Keratinocyte (primary cell): ENCODE measurements around the gene CLEC16A. TPM values are rescaled to one million over a fixed set of nuclear protein-coding genes. Genes with fewer than 3 reads are reported as not detected.

Experiments
- DNase-seq: peaks from one replicate; pipeline ENCODE4 v3.0.0-alpha.2; 2011; ENCODE audit warnings: low read depth, missing footprints, low spot score
- FAIRE-seq: peaks from 2 replicates; lab custom pipeline; 2011; peaks lifted over from hg19 to GRCh38; lab: Jason Lieb, UNC
- H2AFZ ChIP-seq: 2 replicates; pipeline ENCODE4 v1.6.0; 2012; ENCODE audit warnings: low read length, control low read depth, inconsistent platforms; ENCODE audit not compliant: control insufficient read depth
- H3K27ac ChIP-seq: 2 replicates; pipeline ENCODE4 v1.5.1; 2011; ENCODE audit warnings: low read length; ENCODE audit not compliant: control insufficient read depth, insufficient read depth
- H3K27me3 ChIP-seq: 3 replicates; pipeline ENCODE4 v1.6.0; 2011; ENCODE audit warnings: low read length; ENCODE audit not compliant: control insufficient read depth, insufficient read depth; ENCODE audit errors: extremely low read depth
- H3K36me3 ChIP-seq, 2 experiments: 2 replicates in 1 of 2; 3 replicates in 1 of 2; pipeline ENCODE4 v1.5.1; 2011; ENCODE audit warnings: low read length in 2 of 2, mild to moderate bottlenecking in 1 of 2; ENCODE audit not compliant: control insufficient read depth in 2 of 2, insufficient read depth in 2 of 2; ENCODE audit errors: extremely low read depth in 1 of 2
- H3K4me1 ChIP-seq: 3 replicates; pipeline ENCODE4 v1.5.1; 2011; ENCODE audit warnings: low read length; ENCODE audit not compliant: control insufficient read depth, insufficient read depth; ENCODE audit errors: extremely low read depth
- H3K4me2 ChIP-seq: 3 replicates; pipeline ENCODE4 v1.6.0; 2011; ENCODE audit warnings: low read depth, low read length; ENCODE audit not compliant: control insufficient read depth, insufficient read depth; ENCODE audit errors: extremely low read depth
- H3K4me3 ChIP-seq, 3 experiments: fragments of 200-600 bp in 1 of 3; sonication (generic) in 1 of 3; 2 replicates in 2 of 3; 3 replicates in 1 of 3; pipeline ENCODE4 v1.5.1; 2011 to 2016; ENCODE audit warnings: low read length in 3 of 3, mild to moderate bottlenecking in 3 of 3, control low read depth in 2 of 3, inconsistent platforms in 1 of 3, low read depth in 1 of 3, mixed read lengths in 1 of 3, mixed run types in 1 of 3, moderate library complexity in 1 of 3; ENCODE audit not compliant: control insufficient read depth in 2 of 3, insufficient read depth in 2 of 3; ENCODE audit errors: extremely low read depth in 1 of 3
- H3K79me2 ChIP-seq: 2 replicates; pipeline ENCODE4 v1.6.0; 2012; ENCODE audit warnings: low read length; ENCODE audit not compliant: control insufficient read depth, insufficient read depth
- H3K9ac ChIP-seq: 3 replicates; pipeline ENCODE4 v1.6.0; 2011; ENCODE audit warnings: low read length; ENCODE audit not compliant: control insufficient read depth, insufficient read depth; ENCODE audit errors: extremely low read depth
- H3K9me1 ChIP-seq: 3 replicates; pipeline ENCODE4 v1.6.0; 2011; ENCODE audit warnings: low read length; ENCODE audit not compliant: control insufficient read depth, insufficient read depth; ENCODE audit errors: extremely low read depth
- H3K9me3 ChIP-seq: 2 replicates; pipeline ENCODE4 v1.5.1; 2012; ENCODE audit warnings: low read depth, low read length; ENCODE audit not compliant: control insufficient read depth
- H4K20me1 ChIP-seq: 3 replicates; pipeline ENCODE4 v1.6.0; 2011; ENCODE audit warnings: low read length; ENCODE audit not compliant: control insufficient read depth, insufficient read depth; ENCODE audit errors: extremely low read depth
- CTCF ChIP-seq, 3 experiments: IDR thresholded peaks in 1 of 3; conservative IDR thresholded peaks in 1 of 3; optimal IDR thresholded peaks in 1 of 3; 2 replicates in 2 of 3; 3 replicates in 1 of 3; pipeline versions ENCODE3 to v1.5.1; 2011; ENCODE audit warnings: low read length in 3 of 3, mild to moderate bottlenecking in 3 of 3, moderate library complexity in 2 of 3, control low read depth in 1 of 3, inconsistent platforms in 1 of 3; ENCODE audit not compliant: insufficient read depth in 2 of 3; ENCODE audit errors: extremely low read depth in 1 of 3
- EZH2 ChIP-seq: IDR thresholded peaks from one replicate; pipeline ENCODE4 v1.6.1; 2012; ENCODE audit warnings: inconsistent platforms, mild to moderate bottlenecking, low read length, moderate library complexity
- dilution Hi-C: fragments of 300-500 bp; cut with MboI; formaldehyde crosslinking; loops from one replicate; pipeline ENCODE4 v1.7.0; 2020; ENCODE audit warnings: low sequenced_read_pairs; ENCODE audit not compliant: extremely low pct_ligation_motif_present
- polyA plus RNA-seq, 5 experiments: library from polyadenylated mRNA; depleted of rRNA in 3 of 5; stranded (reverse) in 3 of 5; stranded (forward) in 1 of 5; unstranded in 1 of 5; fragments of >200 nt; gene quantifications; 1 replicate in 1 of 5; 2 replicates in 3 of 5; 3 replicates in 1 of 5; pipeline versions ENCODE4 v1.2.1 to v1.2.3, GENCODE V29; 2011 to 2012; ENCODE audit warnings: missing spikeins in 2 of 5, low read depth in 1 of 5, low replicate concordance in 1 of 5

The CLEC16A gene
- polyA plus RNA-seq, 1 donor (not counting 4 experiments of a cell fraction or from before 2014, with no cell fraction given): 9.5 TPM

- Histone ChIP-seq H3K4me1 (peaks cover 35% of the 10 kb centered on the region), H3K27me3 (no peaks in the 10 kb centered on the region)
- DNase-seq: no peak
These were observed 263.3 kb downstream of the CLEC16A start for GRCh38 chr16:11207646-11208045.

GRCh38 chr16:11208916-11209665 is 264.7 kb downstream of the CLEC16A start:
- Histone ChIP-seq H3K27me3 (no peaks in the 10 kb centered on the region), H3K27ac (peak overlapping the region; percentile 55), H2AFZ (peak overlapping the region; percentile 33), H3K36me3 (no peaks in the 10 kb centered on the region), H3K9ac (peak overlapping the region; percentile 31), H3K79me2 (no peaks in the 10 kb centered on the region), H3K4me2 (peak overlapping the region; percentile 19), H3K9me1 (no peaks in the 10 kb centered on the region), H3K4me3 (no peak overlapping the region), H3K9me3 (peaks cover 5% of the 10 kb centered on the region), H3K4me1 (peaks cover 36% of the 10 kb centered on the region), H4K20me1 (no peaks in the 10 kb centered on the region)
- TF ChIP-seq CTCF (optimal IDR thresholded peaks at IDR 0.05 in 1 of 3, IDR thresholded peaks at IDR 0.05 in 1 of 3, conservative IDR thresholded peaks at IDR 0.05 in 1 of 3; ENCODE audit: extremely low read depth in 1 of 3, insufficient read depth in 2 of 3, low read length in 3 of 3) (no peak), EZH2 (no peak)
- peak; percentile 72 for FAIRE-seq
- dilution Hi-C loops: loop anchor here (10.0 kb wide), 1 partner anchor 146 kb away; no protein-coding TSS in a partner anchor
- no peak for DNase-seq

More at GRCh38 chr16:11207646-11208045, 263.3 kb downstream of the CLEC16A start:
- no peaks in the 10 kb centered on the region for H4K20me1 ChIP-seq
- dilution Hi-C loops: loop anchor here (10.0 kb wide), 1 partner anchor 147 kb away; no protein-coding TSS in a partner anchor
- H3K27ac ChIP-seq: no peak overlapping the region
- H3K36me3 ChIP-seq: no peaks in the 10 kb centered on the region
- H3K9ac ChIP-seq: no peak overlapping the region
- H3K4me3 ChIP-seq: no peak overlapping the region
- H3K4me2 ChIP-seq: no peak overlapping the region
- no peak for TF ChIP-seq CTCF (optimal IDR thresholded peaks at IDR 0.05 in 1 of 3, IDR thresholded peaks at IDR 0.05 in 1 of 3, conservative IDR thresholded peaks at IDR 0.05 in 1 of 3; ENCODE audit: extremely low read depth in 1 of 3, insufficient read depth in 2 of 3, low read length in 3 of 3)
- no peak for TF ChIP-seq EZH2
- FAIRE-seq: no peak
- no peaks in the 10 kb centered on the region for H3K9me1 ChIP-seq
- H3K79me2 ChIP-seq: no peaks in the 10 kb centered on the region
- H3K9me3 ChIP-seq: peaks cover 5% of the 10 kb centered on the region
- no peak overlapping the region for H2AFZ ChIP-seq
